GM12875 (cell line): ENCODE results near the gene SLC30A10.

Experiments
- H3K4me3 ChIP-seq: one replicate; pipeline ENCODE4 v1.5.1; 2011; ENCODE audit warnings: low read depth, low read length, control low read depth
- CTCF ChIP-seq: IDR thresholded peaks from 2 replicates; pipeline ENCODE4 v1.5.1; 2011; ENCODE audit warnings: low read depth, mild to moderate bottlenecking, control low read depth, inconsistent platforms, low read length, moderate library complexity, borderline replicate concordance; ENCODE audit not compliant: insufficient read depth

The SLC30A10 gene

DNA sequence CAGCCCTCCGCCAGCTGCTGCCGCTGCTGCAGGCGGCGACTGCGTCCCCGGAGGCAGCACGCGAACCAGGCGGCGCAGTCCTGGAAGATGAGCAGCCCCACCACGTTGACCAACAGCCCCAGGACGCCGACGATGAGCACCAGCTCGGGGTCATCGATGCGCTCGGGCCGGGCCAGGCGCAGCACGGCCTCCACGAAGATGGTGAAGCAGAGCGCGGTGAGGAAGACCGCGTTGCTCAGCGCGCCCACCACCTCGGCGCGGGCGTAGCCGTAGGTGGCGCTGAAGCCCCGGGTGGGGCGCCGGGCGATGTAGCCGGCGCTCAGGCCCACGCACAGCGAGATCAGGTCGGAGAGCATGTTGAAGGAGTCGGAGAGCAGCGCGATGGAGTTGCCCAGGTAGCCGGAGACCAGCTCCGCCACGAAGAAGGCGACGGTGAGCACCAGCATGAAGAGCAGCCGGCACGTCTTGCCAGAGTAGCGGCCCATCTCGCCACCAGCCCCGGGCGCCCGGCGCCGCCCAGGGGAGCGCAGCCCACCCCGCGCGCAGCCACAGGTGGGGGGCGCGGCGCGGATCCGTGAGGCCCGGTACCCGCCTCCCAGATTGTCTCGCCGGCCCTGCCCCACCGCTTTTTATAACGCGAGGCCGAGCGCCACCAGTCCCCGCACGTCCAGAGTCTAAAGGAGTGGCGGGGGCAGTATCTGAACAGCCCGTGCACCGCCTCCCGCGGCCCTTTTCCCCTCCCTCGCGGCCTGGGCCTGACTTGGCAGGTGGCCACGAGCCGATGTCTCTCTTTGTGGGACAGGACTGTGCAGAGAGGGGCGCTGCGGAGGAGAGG is at the start of gene SLC30A10:
Gene SLC30A10, minus strand, starts transcription at position 602 of the 835 bp plus-strand sequence. Its CDS starts 117 bp downstream, at position 485.
- no peak for TF ChIP-seq CTCF
- peak within 1 kb of the TSS; percentile 5 for H3K4me3 ChIP-seq

- no peak for TF ChIP-seq CTCF
- H3K4me3 ChIP-seq: no peak overlapping the region
Observed at GRCh38 chr1:219973213-219973612, 44.9 kb upstream of the SLC30A10 start.

- no peak for TF ChIP-seq CTCF
- no peak overlapping the region for H3K4me3 ChIP-seq
Observed at GRCh38 chr1:219967361-219967760, 39.0 kb upstream of the SLC30A10 start.

GRCh38 chr1:219966071-219966349 is 37.7 kb upstream of the SLC30A10 start:
- no peak overlapping the region for H3K4me3 ChIP-seq
- TF ChIP-seq CTCF: no peak

GRCh38 chr1:219965285-219966070 is 37.1 kb upstream of the SLC30A10 start:
- TF ChIP-seq CTCF: no peak
- no peak overlapping the region for H3K4me3 ChIP-seq

- no peak overlapping the region for H3K4me3 ChIP-seq
- TF ChIP-seq CTCF: no peak
Observed at GRCh38 chr1:219963432-219963831, 35.1 kb upstream of the SLC30A10 start.
